Mesothelial cell of epicardium (in vitro differentiated cells): Measurements from ENCODE around the gene FAM50B. TPM values are rescaled to one million over a fixed set of nuclear protein-coding genes. Genes with fewer than 3 reads are reported as not detected.

Experiments
- DNase-seq, 2 experiments: peaks; one replicate each; pipeline ENCODE4 v3.0.0; 2021; ENCODE audit warnings: low spot score in 2 of 2; ENCODE audit not compliant: unreplicated experiment in 2 of 2
- H3K27ac Mint-ChIP-seq: 2 replicates; pipeline ENCODE4 v1.8.0; 2021; ENCODE audit warnings: mixed read lengths
- H3K27me3 Mint-ChIP-seq: 2 replicates; pipeline ENCODE4 v1.8.0; 2021; ENCODE audit warnings: low read depth, mixed read lengths
- H3K36me3 Mint-ChIP-seq: 2 replicates; pipeline ENCODE4 v1.8.0; 2021; ENCODE audit warnings: mixed read lengths
- H3K4me1 Mint-ChIP-seq: 2 replicates; pipeline ENCODE4 v1.8.0; 2021; ENCODE audit warnings: mixed read lengths
- H3K4me3 Mint-ChIP-seq: 2 replicates; pipeline ENCODE4 v1.8.0; 2021; ENCODE audit warnings: mild to moderate bottlenecking, moderate library complexity, mixed read lengths
- H3K9me3 Mint-ChIP-seq: 2 replicates; pipeline ENCODE4 v1.8.0; 2021; ENCODE audit warnings: mixed read lengths
- total RNA-seq: library from RNA; stranded (reverse); gene quantifications from 3 replicates; pipeline ENCODE4 v1.2.1, GENCODE V29; 2021
- TF ChIP-seq, protein P1 (sequence below): fragments of 200-600 bp; sonication (generic); IDR thresholded peaks from one replicate; pipeline ENCODE4 v1.5.0; 2021; ENCODE audit warnings: antibody characterized with exemption; ENCODE audit not compliant: unreplicated experiment

Gene FAM50B
- total RNA-seq, 1 donor from 2014 or later = 7.0 TPM

DNA sequence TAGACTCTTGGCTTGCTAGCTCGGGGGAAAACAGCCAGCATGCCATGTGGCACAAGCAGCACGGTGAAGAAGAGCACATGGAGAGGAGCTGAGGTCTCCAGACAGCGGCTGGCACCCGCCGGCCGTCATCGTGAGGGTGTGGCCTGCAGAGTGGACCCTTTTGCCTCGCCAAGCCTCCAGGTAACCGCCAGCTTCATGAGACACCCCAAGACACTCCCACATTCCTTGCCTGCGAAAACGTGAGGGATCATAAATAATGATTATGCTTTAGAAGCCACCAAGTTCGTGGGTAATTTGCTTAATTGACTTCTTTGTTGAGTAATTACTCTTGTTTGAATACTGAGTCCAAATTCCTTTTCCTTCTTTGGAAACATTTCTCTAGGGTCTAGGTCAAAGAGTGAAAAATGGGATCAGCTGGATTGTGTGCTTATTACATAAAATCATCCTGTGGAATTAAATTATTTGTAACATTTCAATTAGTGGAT lies 23.2 kb downstream of the FAM50B start:
- no peak overlapping the region for H3K27ac Mint-ChIP-seq

DNA sequence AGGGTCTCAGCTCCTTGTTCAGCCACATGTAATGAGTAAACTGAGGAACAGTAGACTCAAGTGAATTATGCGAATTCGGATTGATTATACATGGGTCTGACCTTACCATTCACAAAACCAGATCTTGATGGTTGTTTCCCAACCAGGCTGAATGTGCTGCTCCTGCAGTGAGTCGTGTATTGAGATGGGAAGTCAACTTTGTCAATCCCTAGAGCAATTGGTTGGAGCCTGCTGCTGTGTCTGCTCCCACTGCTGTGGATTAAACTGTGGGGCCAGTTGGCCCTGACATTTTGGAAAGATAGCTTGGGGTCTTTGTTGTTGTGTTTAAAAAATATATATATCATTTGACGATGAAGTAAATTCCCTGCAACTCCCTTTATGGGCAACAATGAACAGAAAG lies 23.9 kb downstream of the FAM50B start:
- no peak overlapping the region for H3K27ac Mint-ChIP-seq
- no peaks in the 10 kb centered on the region for H3K9me3 Mint-ChIP-seq
- TF ChIP-seq, protein P1, sequence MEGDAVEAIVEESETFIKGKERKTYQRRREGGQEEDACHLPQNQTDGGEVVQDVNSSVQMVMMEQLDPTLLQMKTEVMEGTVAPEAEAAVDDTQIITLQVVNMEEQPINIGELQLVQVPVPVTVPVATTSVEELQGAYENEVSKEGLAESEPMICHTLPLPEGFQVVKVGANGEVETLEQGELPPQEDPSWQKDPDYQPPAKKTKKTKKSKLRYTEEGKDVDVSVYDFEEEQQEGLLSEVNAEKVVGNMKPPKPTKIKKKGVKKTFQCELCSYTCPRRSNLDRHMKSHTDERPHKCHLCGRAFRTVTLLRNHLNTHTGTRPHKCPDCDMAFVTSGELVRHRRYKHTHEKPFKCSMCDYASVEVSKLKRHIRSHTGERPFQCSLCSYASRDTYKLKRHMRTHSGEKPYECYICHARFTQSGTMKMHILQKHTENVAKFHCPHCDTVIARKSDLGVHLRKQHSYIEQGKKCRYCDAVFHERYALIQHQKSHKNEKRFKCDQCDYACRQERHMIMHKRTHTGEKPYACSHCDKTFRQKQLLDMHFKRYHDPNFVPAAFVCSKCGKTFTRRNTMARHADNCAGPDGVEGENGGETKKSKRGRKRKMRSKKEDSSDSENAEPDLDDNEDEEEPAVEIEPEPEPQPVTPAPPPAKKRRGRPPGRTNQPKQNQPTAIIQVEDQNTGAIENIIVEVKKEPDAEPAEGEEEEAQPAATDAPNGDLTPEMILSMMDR = no peak
- H3K27me3 Mint-ChIP-seq = peaks cover 2% of the 10 kb centered on the region
- no peak for DNase-seq
- H3K4me3 Mint-ChIP-seq = no peak overlapping the region
- no peaks in the 10 kb centered on the region for H3K36me3 Mint-ChIP-seq
- H3K4me1 Mint-ChIP-seq = peaks cover 20% of the 10 kb centered on the region

More for the DNA sequence above, 23.2 kb downstream of the FAM50B start:
- TF ChIP-seq, protein P1 = no peak
- H3K36me3 Mint-ChIP-seq = no peaks in the 10 kb centered on the region
- H3K4me1 Mint-ChIP-seq = peaks cover 20% of the 10 kb centered on the region
- peaks cover 2% of the 10 kb centered on the region for H3K27me3 Mint-ChIP-seq
- no peak for DNase-seq
- no peaks in the 10 kb centered on the region for H3K9me3 Mint-ChIP-seq
- H3K4me3 Mint-ChIP-seq = no peak overlapping the region

DNA sequence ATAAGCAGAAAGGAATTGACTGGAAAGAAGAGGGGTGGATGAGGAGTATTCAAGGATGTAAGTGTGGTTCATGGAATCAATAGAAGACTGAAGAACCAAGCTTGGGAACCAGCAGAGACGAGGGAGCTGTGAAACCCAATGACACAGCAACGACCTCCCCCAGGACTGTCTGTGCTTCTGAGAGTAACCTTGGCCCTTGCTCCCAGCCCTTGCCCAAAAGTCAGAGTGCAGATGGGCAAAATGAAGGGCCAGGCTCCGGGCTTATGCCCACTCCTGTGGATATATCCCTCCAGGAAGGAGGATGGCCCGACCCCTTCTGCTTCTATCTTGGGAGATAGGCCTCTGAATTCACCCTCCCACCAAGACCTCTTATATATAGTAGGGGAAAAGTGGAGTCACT lies 24.9 kb downstream of the FAM50B start:
- no peak overlapping the region for H3K4me3 Mint-ChIP-seq
- TF ChIP-seq, protein P1 = no peak
- H3K4me1 Mint-ChIP-seq = peaks cover 20% of the 10 kb centered on the region
- H3K36me3 Mint-ChIP-seq = no peaks in the 10 kb centered on the region
- H3K27ac Mint-ChIP-seq = no peak overlapping the region
- H3K27me3 Mint-ChIP-seq = peaks cover 2% of the 10 kb centered on the region
- H3K9me3 Mint-ChIP-seq = no peaks in the 10 kb centered on the region
- no peak for DNase-seq

DNA sequence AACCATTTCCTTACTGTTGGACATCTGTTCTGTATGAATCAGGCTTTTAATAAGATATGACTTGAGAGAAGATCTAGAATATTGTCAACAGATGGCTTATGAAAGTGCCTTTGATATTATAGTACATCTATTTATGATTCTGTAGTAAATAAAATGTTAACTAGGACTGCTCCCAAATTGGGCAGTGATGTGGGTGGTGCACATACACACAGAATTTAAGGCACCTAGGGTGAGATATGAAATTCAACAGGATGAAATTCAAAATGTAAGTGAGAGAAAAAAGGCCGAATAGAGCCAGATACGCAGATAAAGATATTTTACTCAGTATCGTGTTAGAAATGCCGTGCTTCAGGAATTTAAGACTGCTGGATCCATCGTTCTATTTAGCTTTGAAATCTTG lies 26.3 kb downstream of the FAM50B start:
- no peak overlapping the region for H3K4me3 Mint-ChIP-seq
- no peaks in the 10 kb centered on the region for H3K36me3 Mint-ChIP-seq
- TF ChIP-seq, protein P1 = no peak
- DNase-seq = no peak
- H3K27ac Mint-ChIP-seq = no peak overlapping the region
- H3K27me3 Mint-ChIP-seq = peaks cover 2% of the 10 kb centered on the region
- no peaks in the 10 kb centered on the region for H3K9me3 Mint-ChIP-seq
- H3K4me1 Mint-ChIP-seq = peaks cover 12% of the 10 kb centered on the region

DNA sequence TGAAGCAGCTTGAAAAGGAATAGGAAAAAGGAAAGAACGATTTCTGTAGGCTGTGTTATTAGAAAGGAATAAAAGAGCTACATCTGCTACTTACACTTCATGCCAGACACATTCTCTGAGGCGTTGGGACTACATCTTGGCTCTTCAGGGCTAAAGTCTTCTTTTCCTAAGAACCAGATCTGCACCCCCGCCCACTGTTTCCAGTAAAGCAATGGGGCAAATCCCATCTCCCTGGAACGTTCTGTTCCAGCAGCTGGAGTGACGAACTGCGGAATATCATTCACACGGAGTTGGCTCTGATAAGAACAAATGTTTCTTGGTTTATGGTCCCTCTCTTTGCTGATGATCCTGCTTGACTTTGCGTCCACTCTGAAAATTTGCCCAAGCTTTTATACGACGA lies 26.9 kb downstream of the FAM50B start:
- TF ChIP-seq, protein P1 = no peak
- peaks cover 11% of the 10 kb centered on the region for H3K4me1 Mint-ChIP-seq
- no peak overlapping the region for H3K4me3 Mint-ChIP-seq
- H3K27me3 Mint-ChIP-seq = peaks cover 2% of the 10 kb centered on the region
- peak overlapping the region; percentile 1 for H3K27ac Mint-ChIP-seq
- H3K9me3 Mint-ChIP-seq = no peaks in the 10 kb centered on the region
- no peak for DNase-seq
- no peaks in the 10 kb centered on the region for H3K36me3 Mint-ChIP-seq

DNA sequence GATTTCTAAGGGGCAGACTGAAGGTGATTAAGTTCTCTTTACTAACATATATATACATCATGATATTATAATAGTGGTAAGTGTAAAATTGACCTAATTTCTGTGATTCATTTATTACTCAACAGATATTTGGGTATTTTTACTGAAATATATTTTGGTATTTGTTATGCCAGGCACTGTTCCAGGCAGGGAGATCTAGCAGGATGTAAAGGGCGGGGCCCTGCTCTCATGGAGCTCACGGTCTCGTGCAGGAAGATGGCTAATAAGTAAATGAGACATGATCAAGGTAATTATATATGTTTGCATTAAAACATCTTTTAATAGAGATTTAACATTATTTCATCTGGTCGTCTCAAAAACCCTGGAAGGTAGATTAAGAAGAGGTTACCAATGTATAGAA lies 27.7 kb downstream of the FAM50B start:
- no peak for DNase-seq

More for the DNA sequence above, 27.7 kb downstream of the FAM50B start:
- Mint-ChIP-seq H3K9me3 (no peaks in the 10 kb centered on the region), H3K36me3 (no peaks in the 10 kb centered on the region), H3K27me3 (peaks cover 2% of the 10 kb centered on the region), H3K4me1 (peaks cover 11% of the 10 kb centered on the region), H3K27ac (no peak overlapping the region), H3K4me3 (no peak overlapping the region)
- TF ChIP-seq, protein P1 = no peak
